ENCODE data around the gene LYPD5. TPM values are rescaled to one million over a fixed set of nuclear protein-coding genes. Genes with fewer than 3 reads are reported as not detected.
"Not testable (repeated sequence)": the region's sequence is repeated elsewhere in the genome, so short reads cannot be mapped to it uniquely, and the experiment has no call there.

The LYPD5 gene
- total and polyA plus RNA-seq, 2 experiments from 2014 or later = 0.32 to 1.1 TPM

DNA sequence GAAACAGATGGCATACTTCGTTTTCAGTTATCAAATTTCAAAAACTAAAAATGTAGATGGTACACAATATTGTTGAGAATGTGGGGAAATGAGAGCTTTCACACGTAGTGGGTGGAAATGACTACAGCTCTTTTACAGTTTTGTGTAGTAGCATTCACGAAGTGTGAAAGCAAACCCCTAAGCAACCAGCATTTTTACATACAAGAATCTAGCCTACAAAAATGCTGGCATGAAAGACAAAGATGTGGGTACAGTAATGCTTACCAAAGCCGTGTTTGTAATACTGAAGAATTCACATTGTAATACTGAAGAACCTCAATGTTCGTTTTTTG is 18.6 kb upstream of the LYPD5 start:
- Histone ChIP-seq H3K4me1 (ENCODE audit: insufficient read depth) (no peaks in the 10 kb centered on the region), H3F3A (ENCODE audit: insufficient read depth) (no peaks in the 10 kb centered on the region), H4K20me1 (ENCODE audit: insufficient read depth) (no peaks in the 10 kb centered on the region), H2AFZ (peak overlapping the region; percentile 91), H3K4me3 (peak overlapping the region; percentile 70), H3K9me3 (ENCODE audit: low read depth) (no peaks in the 10 kb centered on the region), H3K36me3 (ENCODE audit: low read depth) (no peaks in the 10 kb centered on the region), H3K4me2 (ENCODE audit: unreplicated experiment) (peak overlapping the region; percentile 76), H3K79me2 (ENCODE audit: insufficient read depth) (no peaks in the 10 kb centered on the region), H3K9me2 (ENCODE audit: insufficient read depth) (no peaks in the 10 kb centered on the region), H3K27ac (no peak overlapping the region), H3K27me3 (replicated peaks; ENCODE audit: insufficient read depth) (0 out of 2 replicates have a peak, but pooled peaks cover 4% of the 10 kb centered on the region), H3K9ac (0 out of 2 replicates have a peak overlapping the region, but pooled peaks have one; percentile 48)
- no peak for TF ChIP-seq EZH2phosphoT487 (IDR thresholded peaks at IDR 0.05; ENCODE audit: insufficient read depth, low read depth)
- TF ChIP-seq EZH2 (IDR thresholded peaks at IDR 0.05; ENCODE audit: insufficient read depth, poor library complexity, severe bottlenecking) = no peak
- no peak for DNase-seq
- 20 to 21% methylated on average over 5 of the region's 5 CpGs for WGBS, 2 experiments (ENCODE audit: low coverage in 1 of 2, low lambda C conversion rate in 2 of 2, missing lambda C conversion rate in 2 of 2)
- in situ Hi-C loops (cut with MboI) = no loop called here

DNA sequence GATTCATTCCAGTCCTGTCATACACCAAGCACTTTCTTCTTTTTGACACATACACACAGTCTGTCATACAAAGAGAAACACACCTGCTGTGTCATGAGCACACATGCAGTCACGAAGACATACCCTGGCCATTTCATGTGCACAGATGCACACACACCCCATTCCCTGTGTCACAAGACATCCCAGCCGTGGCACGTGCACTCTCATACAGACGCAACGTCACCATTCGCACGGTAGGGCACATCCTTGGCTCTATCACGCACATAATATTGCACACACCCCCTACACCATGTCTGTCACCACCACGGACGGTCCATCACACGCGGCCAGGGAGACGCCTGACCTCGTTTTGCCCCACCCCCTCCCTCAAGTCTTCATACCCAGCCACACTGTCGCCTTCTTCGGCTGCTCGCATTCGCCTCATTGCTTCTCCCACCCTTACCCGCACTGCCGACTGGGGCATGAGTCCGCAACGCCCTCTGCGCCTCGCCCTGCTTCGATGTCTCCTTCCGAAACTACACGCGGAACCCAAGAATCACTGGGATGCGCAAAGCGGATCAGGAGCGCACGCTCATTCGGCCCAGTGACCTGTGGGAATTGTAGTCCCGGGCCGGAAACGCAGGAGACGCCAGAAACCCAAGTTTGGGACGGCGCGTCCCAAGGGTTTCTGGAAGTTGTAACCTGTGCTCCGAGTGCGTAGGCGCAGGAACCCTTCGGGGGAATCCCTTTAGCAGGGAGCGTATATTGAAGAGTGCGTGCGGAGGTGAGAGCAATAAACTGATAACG is 18.0 kb upstream of the LYPD5 start:
- in situ Hi-C loops (cut with MboI) = no loop called here
- 8 to 9% methylated on average over 47 to 48 of the region's 48 CpGs for WGBS, 2 experiments (ENCODE audit: low coverage in 1 of 2, low lambda C conversion rate in 2 of 2, missing lambda C conversion rate in 2 of 2)
- H3K27ac ChIP-seq = no peak overlapping the region

DNA sequence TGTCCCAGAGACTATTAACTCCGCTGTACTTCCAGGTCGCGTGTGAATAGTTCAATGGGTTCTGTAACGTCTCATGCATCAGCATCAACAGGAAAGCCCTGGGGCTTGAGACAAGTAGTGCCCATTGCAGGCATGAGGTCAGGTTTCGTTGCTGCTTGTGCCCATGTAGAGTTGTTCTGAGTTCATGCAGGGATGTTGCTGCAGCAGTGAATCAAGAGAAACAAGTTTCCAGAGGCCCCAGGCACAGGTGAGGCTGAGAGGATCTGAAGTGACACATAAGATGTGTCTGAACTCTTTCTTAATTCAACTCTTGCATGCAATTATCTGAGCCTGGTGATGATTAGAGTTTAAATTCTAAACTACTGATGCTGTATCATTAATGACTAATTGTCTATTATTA is 16.3 kb upstream of the LYPD5 start:
- Histone ChIP-seq H3K4me2 (ENCODE audit: unreplicated experiment) (no peak overlapping the region), H3K9ac (no peak overlapping the region), H3K4me1 (ENCODE audit: insufficient read depth) (no peaks in the 10 kb centered on the region), H2AFZ (no peak overlapping the region), H3F3A (ENCODE audit: insufficient read depth) (no peaks in the 10 kb centered on the region), H3K9me2 (ENCODE audit: insufficient read depth) (no peaks in the 10 kb centered on the region), H3K27ac (no peak overlapping the region), H3K27me3 (replicated peaks; ENCODE audit: insufficient read depth) (0 out of 2 replicates have a peak, but pooled peaks cover 4% of the 10 kb centered on the region), H4K20me1 (ENCODE audit: insufficient read depth) (no peaks in the 10 kb centered on the region), H3K36me3 (ENCODE audit: low read depth) (no peaks in the 10 kb centered on the region), H3K79me2 (ENCODE audit: insufficient read depth) (no peaks in the 10 kb centered on the region), H3K9me3 (ENCODE audit: low read depth) (no peaks in the 10 kb centered on the region), H3K4me3 (no peak overlapping the region)
- in situ Hi-C loops (cut with MboI) = no loop called here
- WGBS, 2 experiments (ENCODE audit: low coverage in 1 of 2, low lambda C conversion rate in 2 of 2, missing lambda C conversion rate in 2 of 2) = 76 to 83% methylated on average over 5 of the region's 5 CpGs
- DNase-seq = no peak
- no peak for TF ChIP-seq EZH2 (IDR thresholded peaks at IDR 0.05; ENCODE audit: insufficient read depth, poor library complexity, severe bottlenecking)
- no peak for TF ChIP-seq EZH2phosphoT487 (IDR thresholded peaks at IDR 0.05; ENCODE audit: insufficient read depth, low read depth)

More for the DNA sequence above, 18.0 kb upstream of the LYPD5 start:
- TF ChIP-seq EZH2 (IDR thresholded peaks at IDR 0.05; ENCODE audit: insufficient read depth, poor library complexity, severe bottlenecking) (no peak), EZH2phosphoT487 (IDR thresholded peaks at IDR 0.05; ENCODE audit: insufficient read depth, low read depth) (no peak)
- peak overlapping the region; percentile 70 for H3K4me3 ChIP-seq
- no peaks in the 10 kb centered on the region for H3K9me2 ChIP-seq (ENCODE audit: insufficient read depth)
- peak overlapping the region; percentile 91 for H2AFZ ChIP-seq
- H4K20me1 ChIP-seq (ENCODE audit: insufficient read depth) = no peaks in the 10 kb centered on the region
- DNase-seq = peak; percentile 78
- no peaks in the 10 kb centered on the region for H3K9me3 ChIP-seq (ENCODE audit: low read depth)
- no peaks in the 10 kb centered on the region for H3F3A ChIP-seq (ENCODE audit: insufficient read depth)
- H3K4me1 ChIP-seq (ENCODE audit: insufficient read depth) = no peaks in the 10 kb centered on the region
- H3K27me3 ChIP-seq (replicated peaks; ENCODE audit: insufficient read depth) = 0 out of 2 replicates have a peak, but pooled peaks cover 4% of the 10 kb centered on the region
- no peaks in the 10 kb centered on the region for H3K79me2 ChIP-seq (ENCODE audit: insufficient read depth)
- no peaks in the 10 kb centered on the region for H3K36me3 ChIP-seq (ENCODE audit: low read depth)
- peak overlapping the region; percentile 48; the same call in 1 of the 2 replicates for H3K9ac ChIP-seq
- peak overlapping the region; percentile 76 for H3K4me2 ChIP-seq (ENCODE audit: unreplicated experiment)

DNA sequence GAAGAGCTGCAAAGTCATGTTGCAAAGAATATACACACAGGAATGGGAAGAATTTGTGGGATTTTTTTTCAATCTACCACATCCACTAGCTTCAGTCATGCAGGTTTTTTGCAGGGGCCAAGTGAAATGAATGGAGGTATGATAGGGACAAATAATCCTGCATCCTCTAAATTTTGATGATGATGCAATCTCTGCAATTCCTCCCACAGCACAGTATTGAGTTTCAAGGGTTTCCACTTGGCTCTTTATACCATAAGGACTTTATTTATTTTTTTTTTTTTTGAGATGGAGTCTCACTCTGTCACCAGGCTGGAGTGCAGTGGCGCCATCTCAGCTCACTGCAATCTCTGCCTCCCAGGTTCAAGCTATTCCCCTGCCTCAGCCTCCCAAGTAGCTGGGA is 15.2 kb upstream of the LYPD5 start:
- H3K27ac ChIP-seq; in situ Hi-C loops (cut with MboI); DNase-seq; H3K9ac ChIP-seq; H3K79me2 ChIP-seq (ENCODE audit: insufficient read depth); H3K36me3 ChIP-seq (ENCODE audit: low read depth); H3K4me1 ChIP-seq (ENCODE audit: insufficient read depth); H3K4me2 ChIP-seq (ENCODE audit: unreplicated experiment); H3K27me3 ChIP-seq (replicated peaks; ENCODE audit: insufficient read depth); H3F3A ChIP-seq (ENCODE audit: insufficient read depth); H2AFZ ChIP-seq; H3K9me3 ChIP-seq (ENCODE audit: low read depth); H3K4me3 ChIP-seq; H3K9me2 ChIP-seq (ENCODE audit: insufficient read depth); H4K20me1 ChIP-seq (ENCODE audit: insufficient read depth): not testable (repeated sequence)
- WGBS, 2 experiments (ENCODE audit: low coverage in 1 of 2, low lambda C conversion rate in 2 of 2, missing lambda C conversion rate in 2 of 2) = 27 to 38% methylated on average over 1 of the region's 1 CpG

Data from GM23248 (cell line).